GM12878 (cell line): ENCODE measurements around the gene WDR76. TPM values are rescaled to one million over a fixed set of nuclear protein-coding genes. Genes with fewer than 3 reads are reported as not detected.

ENCODE experiments used
- ATAC-seq: fragments of 200-7000 bp; cut with Tn5 transposase; 3 replicates; pipeline ENCODE4 v1.9.1; 2020; ENCODE audit warnings: mild to moderate bottlenecking, moderate library complexity
- BruUV-seq: library from RNA; stranded (reverse); fragments of 400-500 nt; replicated peaks from 2 replicates; lab custom pipeline; 2021; lab: Mats Ljungman, UMichigan
- CTCF ChIA-PET: fragments of 300-600 bp; sonication (Branson Sonifier 250); formaldehyde crosslinking; extraction: SDS; loops from one replicate; lab custom pipeline; 2021; ENCODE audit warnings: inconsistent platforms; lab: Yijun Ruan, JAX
- POLR2A ChIA-PET: fragments of 350-600 bp; formaldehyde crosslinking; extraction: SDS; loops from one replicate; lab custom pipeline; 2021; ENCODE audit warnings: inconsistent platforms; lab: Charles Lee
- RAD21 ChIA-PET: fragments of 300-600 bp; sonication (Branson Sonifier 250); formaldehyde crosslinking; loops from one replicate; lab custom pipeline; 2023; ENCODE audit warnings: antibody characterized with exemption; ENCODE audit not compliant: unreplicated experiment; lab: Charles Lee
- SMC1A ChIA-PET: fragments of 300-600 bp; sonication (Branson Sonifier 250); formaldehyde crosslinking; loops from one replicate; lab custom pipeline; 2023; ENCODE audit not compliant: unreplicated experiment, uncharacterized antibody; lab: Charles Lee
- DNase-seq: peaks from one replicate; pipeline ENCODE4 v3.0.0-alpha.2; 2011; ENCODE audit warnings: low read depth, low spot score
- FAIRE-seq: peaks from 3 replicates; lab custom pipeline; 2011; peaks lifted over from hg19 to GRCh38; lab: Jason Lieb, UNC
- H2AFZ ChIP-seq: 2 replicates; pipeline ENCODE4 v1.6.0; 2011; ENCODE audit warnings: low read depth, low read length, control low read depth; ENCODE audit not compliant: control insufficient read depth
- H3K27ac ChIP-seq: 2 replicates; pipeline ENCODE4 v1.5.1; 2011; ENCODE audit warnings: control low read depth; ENCODE audit not compliant: control insufficient read depth, insufficient read depth
- H3K27me3 ChIP-seq, 2 experiments: replicated peaks in 1 of 2; 2 replicates each; pipeline versions ENCODE4 v1.6.0 to v1.6.1; 2011; ENCODE audit warnings: low read length in 1 of 2; ENCODE audit not compliant: control insufficient read depth in 2 of 2, insufficient read depth in 2 of 2
- H3K36me3 ChIP-seq, 2 experiments: 2 replicates each; pipeline ENCODE4 v1.5.1; 2011; ENCODE audit warnings: low read length in 1 of 2; ENCODE audit not compliant: control insufficient read depth in 2 of 2, insufficient read depth in 2 of 2
- H3K4me1 ChIP-seq: 2 replicates; pipeline ENCODE4 v1.6.1; 2011; ENCODE audit warnings: mild to moderate bottlenecking, low read length, moderate library complexity, mixed read lengths; ENCODE audit not compliant: control insufficient read depth, insufficient read depth
- H3K4me2 ChIP-seq: 2 replicates; pipeline ENCODE4 v1.6.0; 2011; ENCODE audit warnings: control low read depth; ENCODE audit not compliant: control insufficient read depth, insufficient read depth
- H3K4me3 ChIP-seq: fragments of 200-600 bp; sonication (generic); 2 replicates; pipeline ENCODE4 v1.5.1; 2016
- H3K79me2 ChIP-seq: 2 replicates; pipeline ENCODE4 v1.6.0; 2011; ENCODE audit warnings: low read length; ENCODE audit not compliant: control insufficient read depth, insufficient read depth
- H3K9ac ChIP-seq: 2 replicates; pipeline ENCODE4 v1.8.0; 2011; ENCODE audit warnings: low read length, control low read depth, mixed read lengths; ENCODE audit not compliant: control insufficient read depth, insufficient read depth
- H3K9me3 ChIP-seq: replicated peaks from 3 replicates; pipeline ENCODE4 v1.5.1; 2011; ENCODE audit warnings: mild to moderate bottlenecking, low read length; ENCODE audit not compliant: control insufficient read depth, insufficient read depth
- H4K20me1 ChIP-seq: 2 replicates; pipeline ENCODE4 v1.6.0; 2011; ENCODE audit not compliant: control insufficient read depth, insufficient read depth
- NFIC ChIP-seq: IDR thresholded peaks from 2 replicates; pipeline ENCODE4 v1.6.1; 2012; ENCODE audit warnings: low read depth, mild to moderate bottlenecking, inconsistent platforms, low read length, moderate library complexity
- NRF1 ChIP-seq: conservative IDR thresholded peaks from 2 replicates; pipeline ENCODE4 v1.6.1; 2011; ENCODE audit warnings: mild to moderate bottlenecking, low read depth, low read length, improper control_type of control experiment
- PML ChIP-seq: IDR thresholded peaks from 2 replicates; pipeline ENCODE4 v1.6.1; 2012; ENCODE audit warnings: low read length, inconsistent platforms
- RB1 ChIP-seq: fragments of 450-650 bp; formaldehyde crosslinking; IDR thresholded peaks from 2 replicates; pipeline ENCODE4 v1.6.1; 2017; ENCODE audit warnings: mild to moderate bottlenecking, borderline replicate concordance
- RUNX3 ChIP-seq: IDR thresholded peaks from 2 replicates; pipeline ENCODE4 v1.6.1; 2012; ENCODE audit warnings: low read length, inconsistent platforms
- SMAD5 ChIP-seq: IDR thresholded peaks from 2 replicates; pipeline ENCODE4 v1.6.1; 2016; ENCODE audit warnings: antibody characterized with exemption, low read depth
- ZBED1 ChIP-seq: IDR thresholded peaks from 2 replicates; pipeline ENCODE4 v1.6.1; 2016; ENCODE audit warnings: borderline replicate concordance
- in situ Hi-C: fragments of 300-500 bp; cut with MboI; formaldehyde crosslinking; loops from 9 replicates; pipeline ENCODE4 v1.14.3; 2018; ENCODE audit warnings: mixed read lengths
- intact Hi-C: fragments of 100-400 bp; cut with micrococcal nuclease; formaldehyde crosslinking; loops from one replicate; pipeline ENCODE4 v1.14.2; 2022; ENCODE audit not compliant: unreplicated experiment
- polyA plus RNA-seq, 11 experiments: library from polyadenylated mRNA; depleted of rRNA in 4 of 11; unstranded in 6 of 11; stranded (reverse) in 5 of 11; fragments of >200 nt; fragmentation: Nextera tagmentation in 4 of 11; fragmentation: Illumina TruSeq in 1 of 11; extraction: Ambion mirVana in 4 of 11; extraction: Trizol in 1 of 11; gene quantifications; 1 replicate in 1 of 11; 2 replicates in 10 of 11; pipeline versions ENCODE4 v1.2.1 to v1.2.3, GENCODE V29; 2011 to 2016; ENCODE audit warnings: inconsistent platforms in 2 of 11, missing spikeins in 2 of 11, low read depth in 1 of 11
- total RNA-seq, 4 experiments: library from RNA; depleted of rRNA in 3 of 4; stranded (reverse); fragments of >200 nt in 3 of 4; fragmentation: Illumina TruSeq in 1 of 4; extraction: Trizol in 1 of 4; gene quantifications; 2 replicates each; pipeline versions ENCODE4 v1.2.1 to v1.2.3, GENCODE V29; 2013 to 2021
- TF ChIP-seq, protein P1 (sequence below): fragments of 450-650 bp; IDR thresholded peaks from 2 replicates; pipeline ENCODE4 v1.6.1; 2016; ENCODE audit warnings: mild to moderate bottlenecking
- TF ChIP-seq, protein P2 (sequence below): fragments of 450-650 bp; IDR thresholded peaks from 2 replicates; pipeline ENCODE4 v1.6.1; 2014; ENCODE audit warnings: mild to moderate bottlenecking

Gene WDR76
- total and polyA plus RNA-seq, 10 of the 15 experiments (the other 5 are each of a cell fraction or from before 2014, with no cell fraction given), result 8.0 to 59.7 (median 34.5) TPM

DNA sequence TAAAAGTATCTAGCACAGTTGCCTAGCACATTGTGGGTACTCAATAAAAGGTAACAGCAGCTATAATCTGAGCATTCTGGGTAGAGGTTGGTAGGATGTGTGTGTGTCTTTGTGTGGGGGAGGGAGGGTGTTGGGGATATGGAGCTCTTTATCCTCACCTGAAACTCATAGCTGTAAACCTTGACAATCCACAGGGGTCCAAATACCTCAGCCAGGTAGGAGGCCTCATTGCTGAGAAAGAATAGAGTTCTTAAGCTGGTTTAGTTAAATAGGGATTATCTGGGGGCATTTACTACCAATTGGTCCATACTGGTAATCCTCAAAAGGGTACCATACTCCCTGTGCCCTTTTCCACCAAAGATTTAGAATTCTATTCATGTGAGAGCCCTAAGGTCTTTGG lies 30.8 kb upstream of the WDR76 start:
- intact Hi-C loops (no loop called here), in situ Hi-C loops (loop anchor here (10.0 to 25.0 kb wide), 2 partner anchors 929 to 1534 kb away; partner anchors contain the start of genes GANC and TMEM87A)
- Histone ChIP-seq H3K27ac (no peak overlapping the region), H3K36me3 (peaks cover 5 to 30% of the 10 kb centered on the region in 2 experiments), H3K79me2 (peaks cover 40% of the 10 kb centered on the region), H3K4me2 (no peak overlapping the region), H3K9ac (no peak overlapping the region), H3K4me1 (peaks cover 27% of the 10 kb centered on the region), H3K9me3 (no peaks in the 10 kb centered on the region), H3K4me3 (no peak overlapping the region), H3K27me3 (no peaks in the 10 kb centered on the region), H4K20me1 (no peaks in the 10 kb centered on the region; the same call in none of the 2 replicates), H2AFZ (no peak overlapping the region)
- ChIA-PET RAD21 (interaction anchor here (0.6 to 2.1 kb wide), 3 partner anchors 13 to 19 kb away, joined by 3 to 6 read pairs (median 5); partner anchors contain the start of gene ELL3), CTCF (interaction anchor here (1.0 to 4.0 kb wide), 5 partner anchors 14 to 36 kb away, joined by 3 to 23 read pairs (median 6); partner anchors contain the start of genes ELL3 and MFAP1), SMC1A (interaction anchor here (1.2 to 9.4 kb wide), 4 partner anchors 13 to 31 kb away, joined by 3 to 129 read pairs (median 8); partner anchors contain the start of genes ELL3, MFAP1 and WDR76), POLR2A (interaction anchor here (0.6 to 5.9 kb wide), 6 partner anchors 13 to 1297 kb away, joined by 3 to 48 read pairs (median 4); partner anchors contain the start of gene MFAP1)
- TF ChIP-seq, protein P1, sequence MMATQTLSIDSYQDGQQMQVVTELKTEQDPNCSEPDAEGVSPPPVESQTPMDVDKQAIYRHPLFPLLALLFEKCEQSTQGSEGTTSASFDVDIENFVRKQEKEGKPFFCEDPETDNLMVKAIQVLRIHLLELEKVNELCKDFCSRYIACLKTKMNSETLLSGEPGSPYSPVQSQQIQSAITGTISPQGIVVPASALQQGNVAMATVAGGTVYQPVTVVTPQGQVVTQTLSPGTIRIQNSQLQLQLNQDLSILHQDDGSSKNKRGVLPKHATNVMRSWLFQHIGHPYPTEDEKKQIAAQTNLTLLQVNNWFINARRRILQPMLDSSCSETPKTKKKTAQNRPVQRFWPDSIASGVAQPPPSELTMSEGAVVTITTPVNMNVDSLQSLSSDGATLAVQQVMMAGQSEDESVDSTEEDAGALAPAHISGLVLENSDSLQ, result no peak
- TF ChIP-seq RUNX3 (no peak), SMAD5 (0 out of 2 replicates have a peak, but pooled peaks have one; percentile 32), NRF1 (no peak), NFIC (no peak), RB1 (no peak), PML (no peak), ZBED1 (0 out of 2 replicates have a peak, but pooled peaks have one; percentile 12)
- TF ChIP-seq, protein P2, sequence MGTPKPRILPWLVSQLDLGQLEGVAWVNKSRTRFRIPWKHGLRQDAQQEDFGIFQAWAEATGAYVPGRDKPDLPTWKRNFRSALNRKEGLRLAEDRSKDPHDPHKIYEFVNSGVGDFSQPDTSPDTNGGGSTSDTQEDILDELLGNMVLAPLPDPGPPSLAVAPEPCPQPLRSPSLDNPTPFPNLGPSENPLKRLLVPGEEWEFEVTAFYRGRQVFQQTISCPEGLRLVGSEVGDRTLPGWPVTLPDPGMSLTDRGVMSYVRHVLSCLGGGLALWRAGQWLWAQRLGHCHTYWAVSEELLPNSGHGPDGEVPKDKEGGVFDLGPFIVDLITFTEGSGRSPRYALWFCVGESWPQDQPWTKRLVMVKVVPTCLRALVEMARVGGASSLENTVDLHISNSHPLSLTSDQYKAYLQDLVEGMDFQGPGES, result no peak
- FAIRE-seq (no peak), DNase-seq (no peak), ATAC-seq (no peak)
- no TSS peak for BruUV-seq
